Stimulated activated CD4-positive, alpha-beta T cell treated with anti-CD3 and anti-CD28 coated beads, TNF-alpha, amount 100 ng/mL, for 24 hours (primary cell): ENCODE measurements around the gene TNIK.
"Not testable (repeated sequence)": the region's sequence is repeated elsewhere in the genome, so short reads cannot be mapped to it uniquely, and the experiment has no call there.

Experiments
- DNase-seq, 3 experiments: peaks; one replicate each; pipeline ENCODE4 v3.0.0-alpha.2; 2020; ENCODE audit warnings: low read depth in 3 of 3

The TNIK gene

DNA sequence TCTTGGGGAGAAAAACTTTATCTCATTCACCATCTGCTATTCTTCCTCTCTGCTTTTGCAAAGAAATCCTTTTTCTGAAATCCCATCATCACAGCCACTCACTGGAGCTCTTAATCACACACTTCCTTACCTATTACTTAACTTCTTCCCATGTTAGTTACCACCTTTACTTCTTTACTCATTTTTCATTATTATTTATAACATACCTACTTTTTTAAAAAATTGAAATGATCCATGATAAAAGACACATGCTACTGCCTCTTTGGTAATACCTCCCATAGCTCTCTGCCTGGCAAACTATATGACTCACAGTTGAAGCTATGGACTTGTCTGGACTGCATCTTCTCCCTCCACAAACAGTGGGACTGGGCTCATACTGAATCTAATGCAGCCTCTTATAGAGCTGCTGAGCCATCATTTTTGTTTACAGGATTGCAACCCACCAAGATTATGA, 150.3 kb downstream of the TNIK start:
- no peak for DNase-seq

GRCh38 chr3:171307988-171308387, 152.2 kb downstream of the TNIK start:
- no peak for DNase-seq

GRCh38 chr3:171307046-171307585, 153.1 kb downstream of the TNIK start:
- DNase-seq: no peak

GRCh38 chr3:171306631-171307030, 153.6 kb downstream of the TNIK start:
- DNase-seq: no peak

DNA sequence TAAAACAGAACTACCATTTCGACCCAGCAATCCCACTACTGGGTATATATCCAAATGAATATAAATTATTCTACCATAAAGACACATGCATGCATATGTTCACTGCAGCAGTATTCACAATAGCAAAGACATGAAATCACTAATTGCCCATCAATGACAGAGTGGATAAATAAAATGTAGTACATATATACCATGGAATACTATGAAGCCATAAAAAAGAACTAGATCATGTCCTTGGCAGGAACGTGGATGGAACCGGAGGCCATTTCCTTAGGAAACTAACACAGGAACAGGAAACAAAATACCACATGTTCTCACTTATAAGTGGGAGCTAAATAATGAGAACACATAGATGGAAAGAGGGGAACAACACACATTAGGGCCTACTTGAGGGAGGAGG, 154.4 kb downstream of the TNIK start:
- DNase-seq: not testable (repeated sequence)

DNA sequence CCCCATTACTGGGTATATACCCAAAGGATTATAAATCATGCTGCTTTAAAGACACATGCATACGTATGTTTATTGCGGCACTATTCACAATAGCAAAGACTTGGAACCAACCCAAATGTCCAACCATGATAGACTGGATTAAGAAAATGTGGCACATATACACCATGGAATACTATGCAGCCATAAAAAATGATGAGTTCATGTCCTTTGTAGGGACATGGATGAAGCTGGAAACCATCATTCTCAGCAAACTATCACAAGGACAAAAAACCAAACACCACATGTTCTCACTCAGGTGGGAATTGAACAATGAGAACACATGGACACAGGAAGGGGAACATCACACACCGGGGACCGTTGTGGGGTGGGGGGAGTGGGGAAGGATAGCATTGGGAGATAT, 155.7 kb downstream of the TNIK start:
- DNase-seq: not testable (repeated sequence)

DNA sequence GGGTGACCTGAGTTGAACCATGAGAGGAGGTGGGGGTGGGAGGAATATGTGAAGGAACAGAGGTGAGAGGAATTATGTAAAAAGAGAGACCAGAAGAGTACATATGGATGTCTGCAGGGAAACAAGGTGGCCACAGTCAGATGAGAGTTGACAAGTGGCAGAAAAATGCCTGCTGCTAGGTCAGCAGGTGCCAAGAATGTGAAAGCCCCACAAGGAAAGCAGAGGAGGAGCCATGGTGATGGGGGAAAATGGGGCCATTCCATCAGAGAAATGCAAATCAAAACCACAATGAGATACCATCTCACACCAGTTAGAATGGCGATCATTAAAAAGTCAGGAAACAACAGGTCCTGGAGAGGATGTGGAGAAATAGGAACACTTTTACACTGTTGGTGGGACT, 156.2 kb downstream of the TNIK start:
- DNase-seq: not testable (repeated sequence)

DNA sequence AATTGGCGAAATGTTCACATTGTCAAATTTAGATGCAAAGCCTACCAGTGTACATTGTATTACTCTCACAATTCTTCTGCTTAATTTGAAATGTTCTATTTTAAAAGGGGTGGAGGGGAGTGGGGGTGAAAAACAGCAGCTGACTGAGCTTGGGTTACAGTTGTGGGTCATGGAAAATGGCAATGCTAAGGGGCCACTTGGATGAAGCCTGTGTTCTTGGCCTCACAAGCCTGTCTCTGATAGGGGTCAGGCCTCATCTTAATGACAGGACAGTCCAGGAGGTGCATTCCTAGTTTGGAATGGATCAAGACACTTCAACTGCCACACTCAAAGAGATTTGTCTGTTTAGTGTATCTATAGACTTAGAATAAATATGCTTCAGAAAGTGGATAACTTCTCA, 158.2 kb downstream of the TNIK start:
- no peak for DNase-seq

DNA sequence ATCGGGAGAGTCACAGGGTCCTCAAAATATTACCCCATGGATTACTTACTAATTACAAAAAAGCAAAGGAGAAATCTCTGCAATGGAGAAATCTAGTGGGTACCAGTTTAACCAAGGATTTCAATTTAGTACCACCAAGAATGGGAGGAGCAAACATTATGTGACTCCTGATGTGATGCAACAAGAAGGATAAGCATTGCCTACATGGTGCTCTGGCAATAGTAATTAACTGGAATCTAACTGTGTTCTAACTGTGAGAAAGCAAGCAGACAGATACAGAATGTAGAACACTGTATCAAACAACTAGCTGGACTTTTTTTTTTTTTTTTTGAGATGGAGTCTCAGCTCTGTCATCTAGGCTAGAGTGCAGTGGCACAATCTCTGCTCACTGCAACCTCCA, 159.2 kb downstream of the TNIK start:
- no peak for DNase-seq

GRCh38 chr3:171297951-171298350, 162.3 kb downstream of the TNIK start:
- no peak for DNase-seq

DNA sequence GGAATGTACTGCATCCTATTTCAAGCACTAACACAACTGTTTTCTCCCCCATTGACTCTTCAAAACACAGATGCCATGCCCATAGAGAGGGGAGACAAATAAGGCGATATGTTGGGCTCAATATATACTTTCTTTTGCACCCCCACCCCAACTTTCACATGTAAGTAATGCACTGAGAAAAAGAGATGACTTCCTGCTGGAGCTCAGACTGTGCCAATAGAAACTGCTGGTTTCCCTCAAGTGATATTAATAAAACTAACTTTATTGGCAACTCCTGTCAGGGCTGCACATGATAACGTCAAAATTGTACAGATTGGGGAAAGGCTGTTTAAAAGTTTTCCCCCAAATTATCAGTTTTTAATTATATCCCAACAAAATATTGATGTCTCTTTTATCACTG, 163.0 kb downstream of the TNIK start:
- DNase-seq: no peak

GRCh38 chr3:171295484-171296373, 164.5 kb downstream of the TNIK start:
- no peak for DNase-seq

DNA sequence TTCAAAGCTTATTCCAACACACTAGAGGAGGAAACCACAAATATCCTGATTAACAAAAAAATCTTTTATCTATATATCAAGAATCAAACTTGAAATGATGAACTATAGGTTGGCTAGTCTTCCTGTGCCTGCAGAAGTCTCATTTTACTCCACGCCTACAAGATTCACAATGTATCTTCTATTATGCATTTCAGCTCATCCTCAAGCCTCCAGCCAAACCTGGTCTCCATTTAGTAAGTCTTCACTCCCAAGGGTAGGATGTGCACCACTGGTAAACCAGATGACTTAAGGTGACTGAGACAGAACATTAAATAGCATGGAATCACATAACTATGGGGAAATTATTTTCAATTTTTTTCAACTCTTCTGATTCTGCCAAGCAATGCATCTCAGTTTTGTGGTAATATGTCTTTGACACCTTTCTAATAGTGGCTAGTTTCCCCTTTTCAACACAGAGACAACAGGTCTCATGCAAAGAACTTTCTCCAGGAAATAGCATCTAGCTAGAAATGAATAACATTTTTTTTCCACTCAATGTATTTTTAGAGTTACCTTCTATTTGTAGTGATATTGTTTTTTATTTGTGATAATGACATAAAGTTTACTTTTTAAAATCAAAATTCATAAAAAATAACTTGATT, 166.9 kb downstream of the TNIK start:
- DNase-seq: no peak

GRCh38 chr3:171290680-171291079, 169.5 kb downstream of the TNIK start:
- no peak for DNase-seq

DNA sequence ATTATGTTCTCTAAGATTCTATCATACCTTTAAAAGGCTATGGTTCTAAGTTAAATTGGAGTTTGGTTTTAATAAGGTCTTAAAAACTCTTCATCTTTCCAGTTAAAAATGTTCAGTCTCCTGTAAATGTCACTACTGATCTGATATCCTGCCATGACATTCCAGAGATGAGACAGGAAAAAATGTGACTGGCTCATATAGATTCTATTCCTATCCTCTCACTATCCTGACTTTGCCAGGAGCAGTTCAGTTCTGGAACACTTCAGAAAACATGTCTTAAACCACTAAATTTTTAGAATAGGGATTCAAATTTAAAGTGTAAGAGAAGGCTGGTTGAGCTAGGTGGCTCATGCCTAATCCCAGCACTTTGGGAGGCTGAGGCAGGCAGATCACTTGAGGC, 170.9 kb downstream of the TNIK start:
- no peak for DNase-seq

DNA sequence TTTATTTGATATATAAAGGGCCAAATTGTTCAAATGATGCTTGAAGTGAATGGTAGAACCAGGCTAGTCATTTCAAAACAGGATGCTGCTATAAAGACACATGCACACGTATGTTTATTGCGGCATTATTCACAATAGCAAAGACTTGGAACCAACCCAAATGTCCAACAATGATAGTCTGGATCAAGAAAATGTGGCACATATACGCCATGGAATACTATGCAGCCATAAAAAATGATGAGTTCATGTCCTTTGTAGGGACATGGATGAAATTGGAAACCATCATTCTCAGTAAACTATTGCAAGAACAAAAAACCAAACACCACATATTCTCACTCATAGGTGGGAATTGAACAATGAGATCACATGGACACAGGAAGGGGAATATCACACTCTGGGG, 172.4 kb downstream of the TNIK start:
- not testable (repeated sequence) for DNase-seq

DNA sequence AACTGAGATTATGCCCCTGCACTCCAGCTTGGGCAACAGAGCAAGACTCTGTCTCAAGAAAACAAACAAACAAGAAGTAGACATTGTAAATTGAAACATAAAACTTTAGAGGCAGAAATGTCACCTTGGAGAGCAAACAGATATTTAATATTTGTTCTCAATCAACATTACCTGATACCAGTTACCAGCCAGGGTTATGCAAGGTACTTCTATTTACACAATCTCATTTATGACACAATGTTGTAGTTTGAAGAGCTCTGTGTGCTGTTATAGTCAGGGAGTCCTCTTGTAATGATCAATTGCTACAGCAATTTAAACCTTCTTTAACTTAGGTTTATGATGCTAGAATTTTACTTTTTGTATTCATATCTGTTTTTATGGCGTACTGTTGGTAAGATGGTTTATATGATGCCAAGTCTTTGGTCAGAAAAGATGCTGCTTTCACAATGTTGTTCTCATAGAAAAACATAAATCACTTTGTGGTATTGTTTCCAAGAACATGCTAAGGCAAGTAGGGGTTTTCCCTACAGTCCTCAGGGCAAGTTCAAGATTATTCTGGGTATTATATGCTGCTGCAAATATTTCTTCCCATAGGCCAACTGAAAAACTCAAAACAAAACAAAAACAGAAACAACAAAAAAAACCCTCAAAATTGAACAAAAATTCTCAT, 173.5 kb downstream of the TNIK start:
- no peak for DNase-seq

GRCh38 chr3:171285287-171285686, 174.9 kb downstream of the TNIK start:
- DNase-seq: no peak

GRCh38 chr3:171284308-171285075, 175.7 kb downstream of the TNIK start:
- no peak for DNase-seq

- DNase-seq: no peak
Measured at GRCh38 chr3:171283848-171284222, 176.4 kb downstream of the TNIK start.

DNA sequence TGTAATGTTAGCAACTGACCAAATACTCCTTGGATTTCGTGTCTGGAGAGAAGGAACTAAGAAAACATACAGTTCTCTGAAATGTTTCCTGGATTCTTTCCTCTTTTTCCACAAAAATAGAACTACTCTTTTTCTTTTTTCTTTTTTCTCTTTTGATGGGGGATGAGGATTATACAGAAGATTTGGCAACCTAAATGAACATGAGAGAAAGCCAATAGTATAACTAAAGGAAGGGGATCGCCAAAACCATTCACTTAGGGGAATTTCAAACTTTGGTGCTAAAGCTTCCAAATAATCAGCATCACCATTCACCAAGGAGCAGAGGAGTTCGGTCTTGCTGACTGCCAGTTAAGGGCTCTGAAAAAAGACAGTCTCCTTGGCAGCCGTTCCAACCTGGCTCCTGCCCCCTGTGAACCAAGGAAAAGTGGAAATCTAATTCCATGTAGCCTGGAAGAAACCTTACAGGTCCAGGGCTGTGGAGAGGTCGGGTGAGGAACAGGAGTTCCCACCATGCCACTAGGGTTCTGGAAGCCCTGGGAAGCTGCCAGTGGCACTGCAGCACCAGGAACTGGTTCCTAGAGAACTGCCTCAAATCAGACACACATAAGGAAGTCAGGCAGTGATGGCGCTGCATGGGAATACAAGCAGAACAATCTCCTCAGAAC, 176.9 kb downstream of the TNIK start:
- DNase-seq: no peak
